A673 (cell line): ENCODE data around the gene ITGB6. TPM values are rescaled to one million over a fixed set of nuclear protein-coding genes. Genes with fewer than 3 reads are reported as not detected.

ENCODE experiments used
- BruUV-seq: library from RNA; stranded (reverse); fragments of 400-500 nt; replicated peaks from 2 replicates; lab custom pipeline; 2021; lab: Mats Ljungman, UMichigan
- CTCF ChIA-PET: fragments of 300-600 bp; sonication (Branson Sonifier 250); formaldehyde crosslinking; loops from one replicate; lab custom pipeline; 2022; ENCODE audit warnings: antibody characterized with exemption; lab: Charles Lee
- POLR2A ChIA-PET: fragments of 300-600 bp; sonication (Branson Sonifier 250); formaldehyde crosslinking; loops from one replicate; lab custom pipeline; 2022; ENCODE audit warnings: antibody characterized with exemption; ENCODE audit not compliant: low non-redundant PET; lab: Charles Lee
- DNase-seq: peaks from one replicate; pipeline ENCODE4 v3.0.0-alpha.2; 2015; ENCODE audit warnings: low spot score
- H3K27ac ChIP-seq: fragments of 200-600 bp; sonication (generic); 2 replicates; pipeline ENCODE4 v1.5.1; 2016; ENCODE audit warnings: mixed run types, low read depth, mild to moderate bottlenecking, mixed read lengths, antibody characterized with exemption, low read length; ENCODE audit not compliant: poor library complexity, severe bottlenecking
- H3K27me3 ChIP-seq: fragments of 200-600 bp; sonication (generic); replicated peaks from 2 replicates; pipeline ENCODE4 v1.6.1; 2017; ENCODE audit warnings: mixed run types, low read depth, mild to moderate bottlenecking, mixed read lengths, antibody characterized with exemption, low read length; ENCODE audit not compliant: insufficient read depth, poor library complexity
- H3K36me3 ChIP-seq: fragments of 200-600 bp; sonication (generic); 2 replicates; pipeline ENCODE4 v1.6.1; 2016; ENCODE audit warnings: mixed run types, mild to moderate bottlenecking, mixed read lengths, antibody characterized with exemption, low read length; ENCODE audit not compliant: insufficient read depth, poor library complexity, severe bottlenecking
- H3K4me1 ChIP-seq: fragments of 200-600 bp; sonication (generic); 2 replicates; pipeline ENCODE4 v1.6.1; 2017; ENCODE audit warnings: mixed run types, mild to moderate bottlenecking, mixed read lengths, antibody characterized with exemption, low read length; ENCODE audit not compliant: insufficient read depth, poor library complexity, severe bottlenecking
- H3K4me3 ChIP-seq: fragments of 200-600 bp; sonication (generic); 2 replicates; pipeline ENCODE4 v1.5.1; 2016; ENCODE audit warnings: low read depth, mixed run types, mild to moderate bottlenecking, mixed read lengths, low read length; ENCODE audit not compliant: poor library complexity, severe bottlenecking
- H3K9me3 ChIP-seq: fragments of 200-600 bp; sonication (generic); 2 replicates; pipeline ENCODE4 v1.6.1; 2016; ENCODE audit warnings: mixed run types, low read depth, mild to moderate bottlenecking, mixed read lengths, antibody characterized with exemption, low read length; ENCODE audit not compliant: poor library complexity, severe bottlenecking
- EZH2 ChIP-seq: fragments of 200-600 bp; sonication (generic); IDR thresholded peaks from 2 replicates; pipeline ENCODE4 v1.6.1; 2017; ENCODE audit warnings: borderline replicate concordance, low read depth, mild to moderate bottlenecking, mixed read lengths, antibody characterized with exemption, low read length; ENCODE audit not compliant: poor library complexity, severe bottlenecking
- intact Hi-C: fragments of 100-400 bp; cut with micrococcal nuclease; formaldehyde crosslinking; loops from one replicate; pipeline ENCODE4 v1.10.0; 2022; ENCODE audit not compliant: unreplicated experiment
- total RNA-seq: library from RNA; stranded (reverse); gene quantifications from 2 replicates; pipeline ENCODE4 v1.2.3, GENCODE V29; 2021
- TF ChIP-seq, protein P1 (sequence below): fragments of 300-800, 200-600 bp; sonication (generic); conservative IDR thresholded peaks from 2 replicates; pipeline ENCODE4 v1.5.1; 2017; ENCODE audit warnings: low read depth, mild to moderate bottlenecking, antibody characterized with exemption, low read length, moderate library complexity, mixed read lengths

The ITGB6 gene
- total RNA-seq, 1 experiment from 2014 or later: not detected

DNA sequence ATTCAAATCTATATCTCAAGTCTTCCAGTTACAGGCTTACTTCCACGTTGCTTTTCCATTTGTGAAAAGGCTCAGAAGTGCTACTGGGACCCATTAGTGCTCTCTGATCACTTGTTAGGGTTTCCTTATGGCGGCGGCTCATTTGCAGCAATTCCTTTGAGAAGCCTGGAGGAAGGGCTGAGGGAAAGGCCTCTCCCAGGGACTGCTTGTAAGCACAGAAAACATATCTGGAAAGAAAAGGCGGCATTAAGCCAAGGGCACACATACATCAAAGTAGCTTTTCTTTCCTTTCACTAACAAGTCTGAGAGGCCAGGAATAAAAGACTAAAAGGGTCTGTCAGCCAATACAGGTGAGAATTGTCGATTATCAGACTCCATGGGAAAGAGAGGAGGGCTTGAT, 39.4 kb upstream of the ITGB6 start:
- BruUV-seq: no TSS peak
- ChIA-PET CTCF (no interaction called here), POLR2A (no interaction called here)
- Histone ChIP-seq H3K9me3 (no peaks in the 10 kb centered on the region), H3K4me1 (no peaks in the 10 kb centered on the region), H3K4me3 (no peak overlapping the region), H3K36me3 (no peaks in the 10 kb centered on the region), H3K27me3 (no peaks in the 10 kb centered on the region), H3K27ac (no peak overlapping the region)
- TF ChIP-seq, protein P1, sequence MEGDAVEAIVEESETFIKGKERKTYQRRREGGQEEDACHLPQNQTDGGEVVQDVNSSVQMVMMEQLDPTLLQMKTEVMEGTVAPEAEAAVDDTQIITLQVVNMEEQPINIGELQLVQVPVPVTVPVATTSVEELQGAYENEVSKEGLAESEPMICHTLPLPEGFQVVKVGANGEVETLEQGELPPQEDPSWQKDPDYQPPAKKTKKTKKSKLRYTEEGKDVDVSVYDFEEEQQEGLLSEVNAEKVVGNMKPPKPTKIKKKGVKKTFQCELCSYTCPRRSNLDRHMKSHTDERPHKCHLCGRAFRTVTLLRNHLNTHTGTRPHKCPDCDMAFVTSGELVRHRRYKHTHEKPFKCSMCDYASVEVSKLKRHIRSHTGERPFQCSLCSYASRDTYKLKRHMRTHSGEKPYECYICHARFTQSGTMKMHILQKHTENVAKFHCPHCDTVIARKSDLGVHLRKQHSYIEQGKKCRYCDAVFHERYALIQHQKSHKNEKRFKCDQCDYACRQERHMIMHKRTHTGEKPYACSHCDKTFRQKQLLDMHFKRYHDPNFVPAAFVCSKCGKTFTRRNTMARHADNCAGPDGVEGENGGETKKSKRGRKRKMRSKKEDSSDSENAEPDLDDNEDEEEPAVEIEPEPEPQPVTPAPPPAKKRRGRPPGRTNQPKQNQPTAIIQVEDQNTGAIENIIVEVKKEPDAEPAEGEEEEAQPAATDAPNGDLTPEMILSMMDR: no peak
- no peak for TF ChIP-seq EZH2
- intact Hi-C loops: no loop called here
- no peak for DNase-seq

- CTCF ChIA-PET: interaction anchor here (0.7 kb wide), 1 partner anchor 756 kb away, joined by 3 read pairs; no protein-coding TSS in a partner anchor
- H3K27ac ChIP-seq: no peak overlapping the region
- no peaks in the 10 kb centered on the region for H3K4me1 ChIP-seq
- BruUV-seq: no TSS peak
- H3K36me3 ChIP-seq: no peaks in the 10 kb centered on the region
- intact Hi-C loops: no loop called here
- POLR2A ChIA-PET: interaction anchor here (1.0 kb wide), 1 partner anchor 10 kb away, joined by 4 read pairs; no protein-coding TSS in a partner anchor
- TF ChIP-seq, protein P1: no peak
- TF ChIP-seq EZH2: no peak
- H3K27me3 ChIP-seq: no peaks in the 10 kb centered on the region
- no peak overlapping the region for H3K4me3 ChIP-seq
- DNase-seq: no peak
- no peaks in the 10 kb centered on the region for H3K9me3 ChIP-seq
Observed at GRCh38 chr2:160238392-160238791, 38.3 kb upstream of the ITGB6 start.

- ChIA-PET POLR2A (no interaction called here), CTCF (no interaction called here)
- DNase-seq: no peak
- no peak overlapping the region for H3K27ac ChIP-seq
- no TSS peak for BruUV-seq
- H3K36me3 ChIP-seq: no peaks in the 10 kb centered on the region
- H3K4me1 ChIP-seq: peaks cover 9% of the 10 kb centered on the region
- H3K4me3 ChIP-seq: no peak overlapping the region
- H3K9me3 ChIP-seq: no peaks in the 10 kb centered on the region
- H3K27me3 ChIP-seq: no peaks in the 10 kb centered on the region
- TF ChIP-seq, protein P1: no peak
- no peak for TF ChIP-seq EZH2
- intact Hi-C loops: no loop called here
Observed at GRCh38 chr2:160232905-160233475, 32.9 kb upstream of the ITGB6 start.
